H1 (cell line): ENCODE data around the gene RAB43. TPM values are rescaled to one million over a fixed set of nuclear protein-coding genes. Genes with fewer than 3 reads are reported as not detected.

Experiments used
- CHD7 ChIP-seq: fragments of 300-600 bp; sonication (generic); IDR thresholded peaks from 2 replicates; pipeline ENCODE4 v1.7.1; 2012; ENCODE audit warnings: low read length, moderate library complexity, mild to moderate bottlenecking, inconsistent platforms; ENCODE audit not compliant: insufficient replicate concordance
- PHF8 ChIP-seq: fragments of 200-600 bp; sonication (generic); conservative IDR thresholded peaks from 2 replicates; pipeline ENCODE4 v1.7.1; 2012; ENCODE audit warnings: low read depth, mild to moderate bottlenecking, inconsistent platforms, low read length, moderate library complexity
- polyA plus RNA-seq, 7 experiments: library from polyadenylated mRNA; depleted of rRNA in 3 of 7; stranded (reverse) in 5 of 7; unstranded in 2 of 7; fragments of >200 nt in 5 of 7; fragments of 200-250 nt in 2 of 7; gene quantifications; 1 replicate in 5 of 7; 2 replicates in 1 of 7; 4 replicates in 1 of 7; pipeline versions ENCODE4 v1.2.1 to v1.2.3, GENCODE V29; 2011 to 2013; ENCODE audit warnings: missing spikeins in 2 of 7, mixed read lengths in 2 of 7
- total RNA-seq: library from RNA; stranded (reverse); fragmentation: NEBNext Ultra II Directional; extraction: Animal tissue kit (Norgen Biotek cat#: 25700); gene quantifications from 2 replicates; pipeline ENCODE4 v1.2.1, GENCODE V29; 2021

RAB43 gene
- total and polyA plus RNA-seq, 2 of the 8 experiments (the other 6 are each of a cell fraction or from before 2014, with no cell fraction given): 13.1 to 19.4 TPM

GRCh38 chr3:129121016-129121791, 400 bp downstream of the RAB43 start (continued):
- TF ChIP-seq CHD7 (no peak), PHF8 (peak; percentile 50)
